ENCODE results near the gene DAPK3. TPM values are rescaled to one million over a fixed set of nuclear protein-coding genes. Genes with fewer than 3 reads are reported as not detected.
"Not testable (repeated sequence)": the region's sequence is repeated elsewhere in the genome, so short reads cannot be mapped to it uniquely, and the experiment has no call there.

DAPK3 gene
- total RNA-seq, 4 donors from 2014 or later: 38.2 to 60.4 (median 45.9) TPM

GRCh38 chr19:3959766-3960131 is 11.2 kb downstream of the DAPK3 start:
- Histone ChIP-seq H3K4me3 (no peak overlapping the region), H3K36me3 (peaks cover 51 to 94% (median 62%) of the 10 kb centered on the region in 3 donors), H3K27ac (no peak overlapping the region), H3K4me1 (peaks cover 0 to 7% (median 0%) of the 10 kb centered on the region in 3 donors), H3K9me3 (no peaks in the 10 kb centered on the region), H3K27me3 (no peaks in the 10 kb centered on the region)
- DNase-seq: no peak
- TF ChIP-seq POLR2A (IDR thresholded peaks at IDR 0.05): no peak
- no peak for TF ChIP-seq CTCF (IDR thresholded peaks at IDR 0.05)
- intact Hi-C loops (cut with DNase I): no loop called here
- WGBS, 2 donors: 70 to 80% methylated on average over 1 to 4 of the region's 15 CpGs

GRCh38 chr19:3958836-3959765 is 11.8 kb downstream of the DAPK3 start:
- H3K36me3 ChIP-seq: peaks cover 51 to 87% (median 58%) of the 10 kb centered on the region in 3 donors
- peaks cover 0 to 10% (median 2%) of the 10 kb centered on the region in 3 donors for H3K4me1 ChIP-seq
- WGBS, 2 donors: 96% methylated on average over 22 to 33 of the region's 86 CpGs
- H3K27ac ChIP-seq: no peak overlapping the region
- intact Hi-C loops (cut with DNase I): no loop called here
- no peak overlapping the region for H3K4me3 ChIP-seq
- DNase-seq: no peak
- TF ChIP-seq CTCF (IDR thresholded peaks at IDR 0.05): no peak
- H3K9me3 ChIP-seq: no peaks in the 10 kb centered on the region
- H3K27me3 ChIP-seq: no peaks in the 10 kb centered on the region

- intact Hi-C loops (cut with DNase I): no loop called here
- Histone ChIP-seq H3K36me3 (peaks cover 25 to 53% (median 31%) of the 10 kb centered on the region in 3 donors), H3K9me3 (no peaks in the 10 kb centered on the region), H3K27ac (no peak overlapping the region), H3K4me3 (no peak overlapping the region), H3K27me3 (no peaks in the 10 kb centered on the region), H3K4me1 (peaks cover 0 to 36% (median 9%) of the 10 kb centered on the region in 3 donors)
- DNase-seq: no peak
- no peak for TF ChIP-seq POLR2A (IDR thresholded peaks at IDR 0.05)
- 70% methylated on average over 3 of the region's 10 CpGs; no CpG with 5 or more reads in 1 of the 2 donors for WGBS, 2 donors
Measured at GRCh38 chr19:3955688-3956087, 15.2 kb downstream of the DAPK3 start.

GRCh38 chr19:3955276-3955675 is 15.6 kb downstream of the DAPK3 start:
- H3K27ac ChIP-seq; H3K9me3 ChIP-seq; intact Hi-C loops (cut with DNase I); H3K4me3 ChIP-seq; H3K27me3 ChIP-seq; DNase-seq: not testable (repeated sequence)
- WGBS, 2 donors: 87 to 91% methylated on average over 13 of the region's 13 CpGs
- Histone ChIP-seq H3K36me3 (peaks cover 22 to 49% (median 28%) of the 10 kb centered on the region in 3 donors), H3K4me1 (peaks cover 0 to 40% (median 10%) of the 10 kb centered on the region in 3 donors)

- intact Hi-C loops (cut with DNase I): no loop called here
- H3K27ac ChIP-seq: peak overlapping the region in 3 of 4 donors; percentile 18 to 38 (median 36)
- H3K4me1 ChIP-seq: peaks cover 0 to 42% (median 10%) of the 10 kb centered on the region in 3 donors
- H3K27me3 ChIP-seq: no peaks in the 10 kb centered on the region
- no peaks in the 10 kb centered on the region for H3K9me3 ChIP-seq
- 43 to 71% methylated on average over 3 to 10 of the region's 12 CpGs for WGBS, 2 donors
- no peak for TF ChIP-seq CTCF (IDR thresholded peaks at IDR 0.05)
- TF ChIP-seq POLR2A (IDR thresholded peaks at IDR 0.05): no peak
- no peak overlapping the region for H3K4me3 ChIP-seq
- no peak for DNase-seq
- peaks cover 11 to 37% (median 16%) of the 10 kb centered on the region in 3 donors for H3K36me3 ChIP-seq
Measured at GRCh38 chr19:3954107-3954506, 16.8 kb downstream of the DAPK3 start.

GRCh38 chr19:3952755-3953276 is 18.1 kb downstream of the DAPK3 start:
- H3K4me3 ChIP-seq; H3K27me3 ChIP-seq; H3K9me3 ChIP-seq; DNase-seq; intact Hi-C loops (cut with DNase I): not testable (repeated sequence)
- Histone ChIP-seq H3K4me1 (peaks cover 0 to 42% (median 10%) of the 10 kb centered on the region in 3 donors), H3K27ac (peak overlapping the region in 3 of 4 donors; percentile 20 to 44 (median 23)), H3K36me3 (peaks cover 0 to 25% (median 3%) of the 10 kb centered on the region in 3 donors)
- 88 to 91% methylated on average over 7 to 9 of the region's 9 CpGs for WGBS, 2 donors

All from esophagus squamous epithelium (tissue), 5 donors.